K562 (cell line): ENCODE results near the gene SPATS2L. TPM values are rescaled to one million over a fixed set of nuclear protein-coding genes. Genes with fewer than 3 reads are reported as not detected.

Experiments
- SREBF2 ChIP-seq: sonication (generic); formaldehyde crosslinking; IDR thresholded peaks from 2 replicates; pipeline ENCODE4 v1.4.0; 2020; ENCODE audit warnings: mild to moderate bottlenecking, missing genetic modification reagents
- ZBTB40 ChIP-seq, 2 experiments: fragments of 450-650 bp in 1 of 2; sonication (generic) in 1 of 2; formaldehyde crosslinking in 1 of 2; IDR thresholded peaks; 2 replicates each; pipeline versions ENCODE4 v1.7.1 to v1.9.0; 2016 to 2022; ENCODE audit warnings: inconsistent platforms in 1 of 2, mild to moderate bottlenecking in 1 of 2, missing genetic modification reagents in 1 of 2
- ZC3H4 ChIP-seq: sonication (generic); formaldehyde crosslinking; IDR thresholded peaks from 2 replicates; pipeline ENCODE4 v1.9.0; 2021; ENCODE audit warnings: missing genetic modification reagents, borderline replicate concordance
- polyA plus RNA-seq, 8 experiments: library from polyadenylated mRNA; depleted of rRNA in 4 of 8; stranded (reverse) in 5 of 8; unstranded in 3 of 8; fragments of >200 nt; fragmentation: Nextera tagmentation in 2 of 8; fragmentation: Illumina TruSeq in 1 of 8; extraction: Ambion mirVana in 2 of 8; extraction: Trizol in 1 of 8; gene quantifications; 2 replicates each; pipeline versions ENCODE4 v1.2.1 to v1.2.3, GENCODE V29; 2011 to 2014; ENCODE audit warnings: inconsistent platforms in 1 of 8, missing spikeins in 1 of 8
- total RNA-seq, 7 experiments: library from RNA; depleted of rRNA in 6 of 7; stranded (reverse); fragments of >200 nt in 6 of 7; fragmentation: Illumina TruSeq in 2 of 7; extraction: Trizol in 2 of 7; gene quantifications; 2 replicates each; pipeline versions ENCODE4 v1.2.1 to v1.2.3, GENCODE V29; 2011 to 2021; ENCODE audit warnings: low replicate concordance in 1 of 7
- TF ChIP-seq, protein P1 (sequence below): sonication (generic); formaldehyde crosslinking; IDR thresholded peaks from 2 replicates; pipeline ENCODE4 v1.8.1; 2022; ENCODE audit warnings: missing genetic modification reagents

SPATS2L gene
- total and polyA plus RNA-seq, 9 of the 15 experiments (the other 6 are each of a cell fraction or from before 2014, with no cell fraction given) = 11.3 to 41.5 (median 24.9) TPM

- TF ChIP-seq ZBTB40 (IDR thresholded peaks at IDR 0.05) (no peak), ZBTB40 (CRISPR knock-in tag; IDR thresholded peaks at IDR 0.05) (no peak), ZC3H4 (no peak), SREBF2 (CRISPR knock-in tag) (no peak)
- TF ChIP-seq, protein P1, sequence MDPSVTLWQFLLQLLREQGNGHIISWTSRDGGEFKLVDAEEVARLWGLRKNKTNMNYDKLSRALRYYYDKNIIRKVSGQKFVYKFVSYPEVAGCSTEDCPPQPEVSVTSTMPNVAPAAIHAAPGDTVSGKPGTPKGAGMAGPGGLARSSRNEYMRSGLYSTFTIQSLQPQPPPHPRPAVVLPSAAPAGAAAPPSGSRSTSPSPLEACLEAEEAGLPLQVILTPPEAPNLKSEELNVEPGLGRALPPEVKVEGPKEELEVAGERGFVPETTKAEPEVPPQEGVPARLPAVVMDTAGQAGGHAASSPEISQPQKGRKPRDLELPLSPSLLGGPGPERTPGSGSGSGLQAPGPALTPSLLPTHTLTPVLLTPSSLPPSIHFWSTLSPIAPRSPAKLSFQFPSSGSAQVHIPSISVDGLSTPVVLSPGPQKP (CRISPR knock-in tag) = no peak
These were observed 40.8 kb downstream of the SPATS2L start (continued) for GRCh38 chr2:200347301-200347700.
